ENCODE data around the gene WASF3. TPM values are rescaled to one million over a fixed set of nuclear protein-coding genes. Genes with fewer than 3 reads are reported as not detected.

WASF3 gene
- total and polyA plus RNA-seq, 2 experiments from 2014 or later: 9.9 to 20.7 TPM

DNA sequence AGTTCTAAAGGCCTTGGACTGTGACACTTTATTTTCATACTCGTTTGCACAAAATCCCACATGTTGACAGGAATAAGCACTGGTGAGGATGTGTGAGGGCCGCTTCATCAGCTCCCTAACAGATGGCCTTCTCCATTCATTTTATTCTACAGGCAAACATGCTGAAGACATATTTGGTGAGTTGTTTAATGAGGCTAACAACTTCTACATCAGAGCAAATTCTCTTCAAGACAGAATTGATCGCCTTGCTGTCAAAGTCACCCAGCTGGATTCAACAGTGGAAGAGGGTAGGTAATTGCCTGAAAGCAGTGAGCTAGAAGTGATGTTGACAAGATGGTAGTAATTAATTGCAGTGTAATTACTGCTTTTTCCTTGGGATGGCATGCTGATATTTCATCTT, 107.4 kb downstream of the WASF3 start (continued):
- no peak for TF ChIP-seq REST (IDR thresholded peaks at IDR 0.05; ENCODE audit: unreplicated experiment)

- Histone ChIP-seq H3K27ac (ENCODE audit: low read depth) (no peak overlapping the region), H3K4me3 (no peak overlapping the region), H3K27me3 (ENCODE audit: insufficient read depth) (no peaks in the 10 kb centered on the region), H3K4me2 (no peak overlapping the region), H2AFZ (no peak overlapping the region), H3K36me3 (ENCODE audit: insufficient read depth) (no peaks in the 10 kb centered on the region), H3K9me2 (ENCODE audit: insufficient read depth) (no peaks in the 10 kb centered on the region), H3F3A (replicated peaks; ENCODE audit: low read depth) (no peaks in the 10 kb centered on the region), H4K20me1 (replicated peaks; ENCODE audit: insufficient read depth) (no peaks in the 10 kb centered on the region), H3K79me2 (replicated peaks; ENCODE audit: insufficient read depth) (no peaks in the 10 kb centered on the region), H3K4me1 (ENCODE audit: insufficient read depth) (no peaks in the 10 kb centered on the region)
- peaks cover 6% of the 10 kb centered on the region; the same call in 2 of the 3 replicates for H3K4me1 Mint-ChIP-seq
- no peak for DNase-seq (ENCODE audit: low spot score)
- no peaks in the 10 kb centered on the region for H3K27me3 Mint-ChIP-seq (ENCODE audit: insufficient read depth, low read depth, poor library complexity)
- H3K9me3 Mint-ChIP-seq: no peaks in the 10 kb centered on the region
- peaks cover 9% of the 10 kb centered on the region; the same call in 2 of the 3 replicates for H3K36me3 Mint-ChIP-seq (ENCODE audit: low read depth)
- no peak overlapping the region for H3K4me3 Mint-ChIP-seq
- H3K27ac Mint-ChIP-seq: no peak overlapping the region
- no peak for ATAC-seq
- TF ChIP-seq ZNF114 (CRISPR knock-in tag; IDR thresholded peaks at IDR 0.05) (no peak), ZNF462 (CRISPR knock-in tag; IDR thresholded peaks at IDR 0.05) (no peak), POLR2AphosphoS5 (IDR thresholded peaks at IDR 0.05; ENCODE audit: low read depth) (no peak), CREB1 (CRISPR knock-in tag; IDR thresholded peaks at IDR 0.05; ENCODE audit: low read depth) (no peak), REST (IDR thresholded peaks at IDR 0.05; ENCODE audit: unreplicated experiment) (no peak), JUNB (IDR thresholded peaks at IDR 0.05; ENCODE audit: unreplicated experiment) (no peak)
- TF ChIP-seq, protein P1, sequence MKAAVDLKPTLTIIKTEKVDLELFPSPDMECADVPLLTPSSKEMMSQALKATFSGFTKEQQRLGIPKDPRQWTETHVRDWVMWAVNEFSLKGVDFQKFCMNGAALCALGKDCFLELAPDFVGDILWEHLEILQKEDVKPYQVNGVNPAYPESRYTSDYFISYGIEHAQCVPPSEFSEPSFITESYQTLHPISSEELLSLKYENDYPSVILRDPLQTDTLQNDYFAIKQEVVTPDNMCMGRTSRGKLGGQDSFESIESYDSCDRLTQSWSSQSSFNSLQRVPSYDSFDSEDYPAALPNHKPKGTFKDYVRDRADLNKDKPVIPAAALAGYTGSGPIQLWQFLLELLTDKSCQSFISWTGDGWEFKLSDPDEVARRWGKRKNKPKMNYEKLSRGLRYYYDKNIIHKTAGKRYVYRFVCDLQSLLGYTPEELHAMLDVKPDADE (IDR thresholded peaks at IDR 0.05): no peak
These were observed 111.1 kb downstream of the WASF3 start for GRCh38 chr13:26668357-26669146.

Measured in GM23338 (cell line).